GM12878 (cell line): Measurements from ENCODE around the gene AGBL4. TPM values are rescaled to one million over a fixed set of nuclear protein-coding genes. Genes with fewer than 3 reads are reported as not detected.

Experiments
- BMI1 ChIP-seq: fragments of 450-650 bp; IDR thresholded peaks from 2 replicates; pipeline ENCODE4 v1.6.1; 2016; ENCODE audit warnings: mild to moderate bottlenecking, moderate library complexity, borderline replicate concordance
- EED ChIP-seq: sonication (generic); IDR thresholded peaks from 2 replicates; pipeline ENCODE4 v1.6.1; 2016; ENCODE audit warnings: antibody characterized with exemption, low read depth
- GATAD2B ChIP-seq: fragments of 450-650 bp; conservative IDR thresholded peaks from 2 replicates; pipeline ENCODE4 v1.6.1; 2017; ENCODE audit warnings: low read depth, mild to moderate bottlenecking, moderate library complexity
- HDAC2 ChIP-seq: fragments of 200-600 bp; sonication (generic); IDR thresholded peaks from 2 replicates; pipeline ENCODE4 v1.6.1; 2017
- MAX ChIP-seq: IDR thresholded peaks from 2 replicates; pipeline ENCODE4 v1.6.1; 2012; ENCODE audit warnings: low read depth, low read length, improper control_type of control experiment
- POU2F2 ChIP-seq: IDR thresholded peaks from 3 replicates; pipeline ENCODE4 v1.6.1; 2011; ENCODE audit warnings: low read depth, mild to moderate bottlenecking, low read length, borderline replicate concordance
- RFX5 ChIP-seq: IDR thresholded peaks from 2 replicates; pipeline ENCODE4 v1.6.1; 2011; ENCODE audit warnings: low read depth, low read length, improper control_type of control experiment
- TBL1XR1 ChIP-seq: IDR thresholded peaks from 2 replicates; pipeline ENCODE4 v1.6.1; 2012; ENCODE audit warnings: low read depth, low read length, improper control_type of control experiment
- ZNF384 ChIP-seq: IDR thresholded peaks from 2 replicates; pipeline ENCODE4 v1.6.1; 2012; ENCODE audit warnings: low read depth, mild to moderate bottlenecking, low read length, improper control_type of control experiment, borderline replicate concordance
- ZNF592 ChIP-seq: fragments of 450-650 bp; IDR thresholded peaks from 2 replicates; pipeline ENCODE4 v1.6.1; 2017; ENCODE audit warnings: mild to moderate bottlenecking, moderate library complexity
- polyA plus RNA-seq, 11 experiments: library from polyadenylated mRNA; depleted of rRNA in 4 of 11; unstranded in 6 of 11; stranded (reverse) in 5 of 11; fragments of >200 nt; fragmentation: Nextera tagmentation in 4 of 11; fragmentation: Illumina TruSeq in 1 of 11; extraction: Ambion mirVana in 4 of 11; extraction: Trizol in 1 of 11; gene quantifications; 1 replicate in 1 of 11; 2 replicates in 10 of 11; pipeline versions ENCODE4 v1.2.1 to v1.2.3, GENCODE V29; 2011 to 2016; ENCODE audit warnings: inconsistent platforms in 2 of 11, missing spikeins in 2 of 11, low read depth in 1 of 11
- total RNA-seq, 4 experiments: library from RNA; depleted of rRNA in 3 of 4; stranded (reverse); fragments of >200 nt in 3 of 4; fragmentation: Illumina TruSeq in 1 of 4; extraction: Trizol in 1 of 4; gene quantifications; 2 replicates each; pipeline versions ENCODE4 v1.2.1 to v1.2.3, GENCODE V29; 2013 to 2021

The AGBL4 gene
- total and polyA plus RNA-seq, 10 of the 15 experiments (the other 5 are each of a cell fraction or from before 2014, with no cell fraction given) = 0.31 TPM; not detected in 9

GRCh38 chr1:48495166-48495565 is 1528.6 kb downstream of the AGBL4 start (continued):
- no peak for TF ChIP-seq BMI1
- no peak for TF ChIP-seq EED
- no peak for TF ChIP-seq GATAD2B
- TF ChIP-seq POU2F2 = no peak
- no peak for TF ChIP-seq RFX5
- TF ChIP-seq MAX = no peak
- TF ChIP-seq ZNF384 = no peak
- no peak for TF ChIP-seq HDAC2
- TF ChIP-seq ZNF592 = no peak
- no peak for TF ChIP-seq TBL1XR1
